ENCODE data around the gene PIGU. TPM values are rescaled to one million over a fixed set of nuclear protein-coding genes. Genes with fewer than 3 reads are reported as not detected.
A peak's percentile ranks its signal among the peaks of the same experiment; 100 is the strongest.

Gene PIGU
- total and polyA plus RNA-seq, 2 of the 13 experiments (the other 11 are each of a cell fraction or from before 2014, with no cell fraction given) = 45.5 to 231 TPM

- TF ChIP-seq NFAT5 (CRISPR knock-in tag; IDR thresholded peaks at IDR 0.05) (no peak), TRIM24 (CRISPR knock-in tag; IDR thresholded peaks at IDR 0.05) (peak; percentile 92), PCBP2 (optimal IDR thresholded peaks at IDR 0.05; ENCODE audit: low read depth, low read length, poor library complexity, severe bottlenecking) (no peak), HNRNPUL1 (IDR thresholded peaks at IDR 0.05; ENCODE audit: low read depth, low read length) (no peak)
Observed at GRCh38 chr20:34621383-34622367, 55.2 kb downstream of the PIGU start (continued).

GRCh38 chr20:34621036-34621343, 55.9 kb downstream of the PIGU start:
- Histone ChIP-seq H3K9ac (ENCODE audit: insufficient read depth, low read depth, low read length) (peak overlapping the region; percentile 68), H3K9me3 (ENCODE audit: low read length) (no peaks in the 10 kb centered on the region), H3K4me2 (ENCODE audit: low read depth, low read length) (peak overlapping the region; percentile 70), H3K79me2 (ENCODE audit: insufficient read depth, low read length) (no peaks in the 10 kb centered on the region), H3K27ac (ENCODE audit: extremely low read length, insufficient read depth, low read length) (peak overlapping the region; percentile 89), H2AFZ (ENCODE audit: low read length) (no peak overlapping the region), H3K27me3 (ENCODE audit: control insufficient read depth in 1 of 2, insufficient read depth in 2 of 2, low read length in 2 of 2) (no peaks in the 10 kb centered on the region), H3K4me3 (replicated peaks in 1 of 3; ENCODE audit: insufficient read depth in 1 of 3, low read depth in 2 of 3, low read length in 3 of 3) (peak overlapping the region in 1 of 3 experiments; percentile 43; a peak in 1 of 6 replicates), H3K36me3 (replicated peaks in 1 of 2; ENCODE audit: control insufficient read depth in 1 of 2, insufficient read depth in 2 of 2, low read length in 2 of 2) (peaks cover 5 to 35% of the 10 kb centered on the region in 2 experiments), H3K4me1 (ENCODE audit: insufficient read depth, low read length) (peaks cover 67% of the 10 kb centered on the region), H4K20me1 (ENCODE audit: insufficient read depth, low read length) (no peaks in the 10 kb centered on the region)
- intact Hi-C loops (cut with micrococcal nuclease; ENCODE audit: unreplicated experiment) = loop anchor here (1.0 to 5.0 kb wide), 3 partner anchors 16 to 81 kb away; partner anchors contain the start of genes PIGU and TP53INP2
- CTCF ChIA-PET (ENCODE audit: low intra/inter-chr PET ratio, low total read pairs) = interaction anchor here (1.0 kb wide), 1 partner anchor 56 kb away, joined by 5 read pairs; the partner anchor contains the start of gene PIGU
- in situ Hi-C loops (cut with HindIII; ENCODE audit: extremely low pct_ligation_motif_present, low pct_unique_long_range_greater_than_20kb) = loop anchor here (5.0 kb wide), 1 partner anchor 56 kb away; the partner anchor contains the start of gene PIGU
- FAIRE-seq (no peak), DNase-seq (ENCODE audit: low spot score) (no peak), ATAC-seq (no peak)
- POLR2A ChIA-PET = interaction anchor here (0.8 to 3.1 kb wide), 15 partner anchors 8 to 105 kb away, joined by 3 to 44 read pairs (median 5); partner anchors contain the start of genes DYNLRB1, PIGU and TP53INP2
- no TSS peak for BruUV-seq (replicated peaks)
- no peak for TF ChIP-seq HMGA1 (CRISPR knock-in tag; conservative IDR thresholded peaks at IDR 0.05)
- TF ChIP-seq DMTF1 (CRISPR knock-in tag; IDR thresholded peaks at IDR 0.05) = 0 out of 2 replicates have a peak, but pooled peaks have one; percentile 2
- TF ChIP-seq CHD4 (IDR thresholded peaks at IDR 0.05; ENCODE audit: borderline replicate concordance, low read length) = peak; percentile 76
- TF ChIP-seq SMARCC2 (IDR thresholded peaks at IDR 0.05) = 0 out of 2 replicates have a peak, but pooled peaks have one; percentile 49
- 0 out of 2 replicates have a peak, but pooled peaks have one; percentile 25 for TF ChIP-seq ZNF354B (CRISPR knock-in tag; IDR thresholded peaks at IDR 0.05)
- TF ChIP-seq HMG20B (CRISPR knock-in tag; conservative IDR thresholded peaks at IDR 0.05) = no peak
